IPS-20b (cell line): ENCODE data around the gene UNC5C.
A peak's percentile ranks its signal among the peaks of the same experiment; 100 is the strongest.

ENCODE experiments used
- H3K27ac ChIP-seq: one replicate; pipeline ENCODE4 v1.5.1; 2013; ENCODE audit warnings: low read length
- H3K27me3 ChIP-seq: 2 replicates; pipeline ENCODE4 v1.6.1; 2013; ENCODE audit warnings: mild to moderate bottlenecking, low read length, inconsistent platforms; ENCODE audit not compliant: insufficient read depth
- H3K36me3 ChIP-seq: 2 replicates; pipeline ENCODE4 v1.6.1; 2013; ENCODE audit warnings: low read depth, mild to moderate bottlenecking, inconsistent platforms, low read length, moderate library complexity; ENCODE audit not compliant: insufficient read depth
- H3K4me1 ChIP-seq: 2 replicates; pipeline ENCODE4 v1.6.1; 2013; ENCODE audit warnings: mild to moderate bottlenecking, control low read depth, inconsistent platforms, low read length, moderate library complexity; ENCODE audit not compliant: insufficient read depth
- H3K4me3 ChIP-seq: 2 replicates; pipeline ENCODE4 v1.5.1; 2013; ENCODE audit warnings: mild to moderate bottlenecking, low read length, inconsistent platforms
- H3K9ac ChIP-seq: 2 replicates; pipeline ENCODE4 v1.6.1; 2013; ENCODE audit warnings: low read depth, mild to moderate bottlenecking, inconsistent platforms, low read length, moderate library complexity
- H3K9me3 ChIP-seq: 2 replicates; pipeline ENCODE4 v1.6.1; 2013; ENCODE audit warnings: mild to moderate bottlenecking, low read depth, low read length, inconsistent platforms; ENCODE audit not compliant: insufficient read depth

The UNC5C gene

DNA sequence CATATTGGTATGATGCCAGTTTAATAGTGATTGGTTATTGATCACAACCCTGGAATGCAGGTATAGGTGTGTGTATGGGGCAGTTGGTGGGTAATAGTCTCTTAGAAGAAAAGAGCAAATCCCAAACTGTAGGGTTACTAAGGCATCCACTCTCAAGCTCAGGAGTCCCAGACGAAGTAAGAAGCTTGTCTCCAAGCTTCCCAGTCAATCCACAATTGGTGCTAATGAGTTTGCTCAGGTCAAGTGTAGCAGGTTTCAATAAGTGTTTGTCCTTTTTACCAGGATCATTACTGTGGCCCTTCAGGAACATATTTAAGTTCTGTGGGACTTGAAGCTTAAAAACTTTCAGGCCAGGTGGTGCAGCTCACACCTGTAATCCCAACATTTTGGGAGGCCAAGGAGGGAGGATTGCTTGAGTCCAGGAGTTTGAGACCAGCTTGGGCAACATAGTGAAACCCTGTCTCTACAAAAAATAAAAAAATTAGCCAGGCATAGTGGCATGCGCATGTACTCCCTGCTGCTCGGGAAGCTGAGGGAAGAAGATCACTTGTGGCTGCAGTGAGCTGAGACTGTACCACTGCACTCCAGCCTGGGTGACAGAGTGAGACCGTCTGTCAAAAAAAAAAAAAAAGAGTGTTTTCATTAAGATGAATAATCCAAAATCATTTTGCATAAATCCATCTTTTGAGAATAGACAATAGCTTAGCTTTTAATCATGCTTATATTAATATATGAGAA lies 166.8 kb downstream of the UNC5C start:
- H3K9ac ChIP-seq: no peak overlapping the region
- H3K27ac ChIP-seq: no peak overlapping the region
- H3K27me3 ChIP-seq: peaks cover 56% of the 10 kb centered on the region

DNA sequence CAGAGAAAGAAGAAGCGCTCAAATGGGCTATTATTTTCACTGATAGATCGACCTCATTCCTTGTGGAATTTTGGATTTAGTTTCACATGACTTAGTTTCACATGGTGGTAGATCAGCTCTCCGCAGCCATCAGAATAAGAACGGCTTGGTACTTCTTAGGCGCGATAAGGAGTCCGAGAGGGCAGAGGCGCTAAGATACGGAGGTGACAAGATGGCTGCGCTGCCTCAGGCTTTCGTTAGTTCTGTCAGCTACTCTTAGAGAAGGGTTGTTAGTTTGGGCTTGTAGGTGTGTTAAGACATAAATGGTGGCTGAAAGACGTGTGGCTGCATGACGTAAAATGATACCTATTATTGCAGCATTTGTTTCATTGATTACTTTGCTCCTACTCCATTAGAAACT lies 169.1 kb downstream of the UNC5C start:
- Histone ChIP-seq H3K9ac (no peak overlapping the region), H3K4me3 (no peak overlapping the region), H3K27ac (no peak overlapping the region), H3K9me3 (no peaks in the 10 kb centered on the region), H3K4me1 (no peaks in the 10 kb centered on the region), H3K36me3 (no peaks in the 10 kb centered on the region), H3K27me3 (peaks cover 32% of the 10 kb centered on the region)

More for the DNA sequence above, 166.8 kb downstream of the UNC5C start:
- Histone ChIP-seq H3K36me3 (no peaks in the 10 kb centered on the region), H3K4me3 (no peak overlapping the region), H3K4me1 (no peaks in the 10 kb centered on the region), H3K9me3 (no peaks in the 10 kb centered on the region)

GRCh38 chr4:95377366-95377900 lies 171.3 kb downstream of the UNC5C start:
- H3K9me3 ChIP-seq: no peaks in the 10 kb centered on the region
- no peak overlapping the region for H3K9ac ChIP-seq
- H3K27ac ChIP-seq: no peak overlapping the region
- H3K4me3 ChIP-seq: no peak overlapping the region
- H3K27me3 ChIP-seq: peaks cover 10% of the 10 kb centered on the region; the same call in 1 of the 2 replicates
- H3K4me1 ChIP-seq: no peaks in the 10 kb centered on the region; the same call in 1 of the 2 replicates
- no peaks in the 10 kb centered on the region for H3K36me3 ChIP-seq

DNA sequence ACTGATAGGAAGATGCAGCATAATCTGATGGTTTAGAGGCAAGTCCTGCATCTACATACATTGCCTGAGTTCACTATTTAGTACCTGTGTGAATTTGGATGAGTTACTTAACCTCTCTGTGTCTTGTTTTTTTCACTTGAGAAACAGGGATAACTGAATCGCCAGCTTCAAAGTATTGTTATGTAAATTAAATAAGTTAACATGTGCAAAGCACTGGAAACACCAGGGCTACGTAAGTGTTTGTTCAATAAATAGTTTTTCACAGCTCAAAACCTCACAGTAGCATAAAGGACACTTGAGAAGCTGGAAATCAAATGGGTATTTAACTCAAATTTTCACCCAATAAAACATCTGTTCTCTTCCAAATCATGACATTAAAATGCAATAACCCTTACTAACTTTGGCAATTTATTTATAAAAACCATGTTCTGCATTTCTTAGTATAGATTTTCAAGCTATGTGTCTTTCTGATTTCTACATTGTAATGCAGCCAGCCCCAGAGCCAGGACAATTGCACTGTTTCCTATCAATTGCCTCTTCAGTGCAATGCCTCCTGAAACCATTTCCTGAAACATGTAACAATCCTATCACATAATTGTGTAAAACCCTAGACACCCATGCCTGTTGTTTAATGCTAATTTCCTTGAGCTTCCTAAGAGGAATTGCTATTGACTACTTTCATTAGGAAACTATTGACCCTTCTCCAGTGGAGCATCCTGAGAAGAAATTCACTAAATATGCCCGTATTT lies 177.1 kb downstream of the UNC5C start:
- peak overlapping the region; percentile 19 for H3K27ac ChIP-seq
- H3K4me3 ChIP-seq: peak overlapping the region; percentile 45
- no peaks in the 10 kb centered on the region for H3K36me3 ChIP-seq
- peak overlapping the region; percentile 10; the same call in 1 of the 2 replicates for H3K9ac ChIP-seq
- H3K4me1 ChIP-seq: peaks cover 13% of the 10 kb centered on the region; the same call in 1 of the 2 replicates
- H3K27me3 ChIP-seq: no peaks in the 10 kb centered on the region
- H3K9me3 ChIP-seq: no peaks in the 10 kb centered on the region

- Histone ChIP-seq H3K27me3 (no peaks in the 10 kb centered on the region), H3K4me1 (peaks cover 13% of the 10 kb centered on the region; the same call in 1 of the 2 replicates), H3K4me3 (no peak overlapping the region), H3K9ac (no peak overlapping the region), H3K27ac (no peak overlapping the region), H3K9me3 (no peaks in the 10 kb centered on the region), H3K36me3 (no peaks in the 10 kb centered on the region)
These were observed 180.9 kb downstream of the UNC5C start for GRCh38 chr4:95367824-95368223.

- no peak overlapping the region for H3K9ac ChIP-seq
- H3K36me3 ChIP-seq: no peaks in the 10 kb centered on the region
- no peaks in the 10 kb centered on the region for H3K9me3 ChIP-seq
- H3K4me3 ChIP-seq: no peak overlapping the region
- no peaks in the 10 kb centered on the region for H3K27me3 ChIP-seq
- H3K4me1 ChIP-seq: no peaks in the 10 kb centered on the region
- no peak overlapping the region for H3K27ac ChIP-seq
These were observed 184.8 kb downstream of the UNC5C start for GRCh38 chr4:95363966-95364365.

DNA sequence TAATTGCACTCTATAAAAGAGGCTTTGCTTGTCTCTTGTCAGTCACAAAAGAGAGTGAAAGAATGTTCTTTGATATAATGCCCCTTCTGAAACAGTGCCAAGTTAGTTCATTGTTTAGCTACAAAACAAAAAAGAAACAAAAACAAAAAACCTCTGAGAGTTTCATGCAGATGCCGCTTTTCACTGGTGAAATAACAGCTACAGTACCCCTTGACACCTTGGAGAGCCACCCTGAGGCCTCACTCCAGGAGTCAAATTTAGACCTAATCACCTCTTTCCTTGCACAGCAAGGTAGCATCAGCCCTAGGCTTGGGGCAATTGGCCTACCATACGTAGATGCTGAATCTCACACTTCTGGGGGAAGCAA lies 185.2 kb downstream of the UNC5C start:
- Histone ChIP-seq H3K9me3 (no peaks in the 10 kb centered on the region), H3K4me3 (no peak overlapping the region)

GRCh38 chr4:95362906-95363558 lies 185.7 kb downstream of the UNC5C start:
- no peak overlapping the region for H3K4me3 ChIP-seq
- no peaks in the 10 kb centered on the region for H3K9me3 ChIP-seq
- H3K27ac ChIP-seq: no peak overlapping the region
- H3K4me1 ChIP-seq: no peaks in the 10 kb centered on the region
- H3K27me3 ChIP-seq: no peaks in the 10 kb centered on the region
- H3K9ac ChIP-seq: no peak overlapping the region
- H3K36me3 ChIP-seq: no peaks in the 10 kb centered on the region

More for the DNA sequence above, 185.2 kb downstream of the UNC5C start:
- Histone ChIP-seq H3K36me3 (no peaks in the 10 kb centered on the region), H3K27ac (no peak overlapping the region), H3K27me3 (no peaks in the 10 kb centered on the region), H3K9ac (no peak overlapping the region), H3K4me1 (no peaks in the 10 kb centered on the region)

DNA sequence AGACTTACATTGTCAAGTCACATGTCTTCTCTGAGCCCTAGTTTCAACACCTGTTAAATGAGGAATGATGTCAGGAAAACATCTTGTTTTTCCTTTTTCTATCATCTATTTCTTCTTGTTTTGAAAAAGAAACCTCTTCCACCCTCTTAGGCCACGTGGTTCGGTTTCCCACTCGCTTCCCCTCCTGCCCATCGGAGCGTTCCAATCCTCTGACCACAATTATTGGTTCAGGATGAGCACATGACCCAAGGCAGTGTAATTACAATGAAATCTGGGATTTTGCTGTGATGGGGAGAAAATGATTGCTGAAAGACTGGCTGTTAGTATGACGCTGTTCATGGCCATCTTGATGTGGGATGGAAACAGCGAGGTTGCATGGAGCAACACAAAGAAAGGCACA lies 186.7 kb downstream of the UNC5C start:
- no peaks in the 10 kb centered on the region for H3K4me1 ChIP-seq
- H3K36me3 ChIP-seq: no peaks in the 10 kb centered on the region

DNA sequence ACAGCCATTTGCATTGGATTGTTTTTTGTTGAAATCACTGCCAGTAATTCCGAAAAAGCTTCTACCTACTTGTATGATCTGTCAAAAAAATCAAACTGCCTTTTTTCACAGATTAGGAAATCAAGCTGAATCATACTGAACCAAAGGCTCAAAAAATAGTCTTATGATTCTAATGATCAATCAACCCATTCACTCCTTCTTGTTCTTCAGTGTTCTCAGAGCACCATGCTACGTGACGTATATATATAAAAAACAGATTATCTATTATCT lies 187.1 kb downstream of the UNC5C start:
- Histone ChIP-seq H3K9ac (no peak overlapping the region), H3K27ac (no peak overlapping the region), H3K4me3 (no peak overlapping the region), H3K4me1 (no peaks in the 10 kb centered on the region), H3K9me3 (no peaks in the 10 kb centered on the region), H3K36me3 (no peaks in the 10 kb centered on the region), H3K27me3 (no peaks in the 10 kb centered on the region)

More for the DNA sequence above, 186.7 kb downstream of the UNC5C start:
- no peaks in the 10 kb centered on the region for H3K9me3 ChIP-seq
- H3K9ac ChIP-seq: no peak overlapping the region
- no peak overlapping the region for H3K4me3 ChIP-seq
- H3K27ac ChIP-seq: no peak overlapping the region
- no peaks in the 10 kb centered on the region for H3K27me3 ChIP-seq

DNA sequence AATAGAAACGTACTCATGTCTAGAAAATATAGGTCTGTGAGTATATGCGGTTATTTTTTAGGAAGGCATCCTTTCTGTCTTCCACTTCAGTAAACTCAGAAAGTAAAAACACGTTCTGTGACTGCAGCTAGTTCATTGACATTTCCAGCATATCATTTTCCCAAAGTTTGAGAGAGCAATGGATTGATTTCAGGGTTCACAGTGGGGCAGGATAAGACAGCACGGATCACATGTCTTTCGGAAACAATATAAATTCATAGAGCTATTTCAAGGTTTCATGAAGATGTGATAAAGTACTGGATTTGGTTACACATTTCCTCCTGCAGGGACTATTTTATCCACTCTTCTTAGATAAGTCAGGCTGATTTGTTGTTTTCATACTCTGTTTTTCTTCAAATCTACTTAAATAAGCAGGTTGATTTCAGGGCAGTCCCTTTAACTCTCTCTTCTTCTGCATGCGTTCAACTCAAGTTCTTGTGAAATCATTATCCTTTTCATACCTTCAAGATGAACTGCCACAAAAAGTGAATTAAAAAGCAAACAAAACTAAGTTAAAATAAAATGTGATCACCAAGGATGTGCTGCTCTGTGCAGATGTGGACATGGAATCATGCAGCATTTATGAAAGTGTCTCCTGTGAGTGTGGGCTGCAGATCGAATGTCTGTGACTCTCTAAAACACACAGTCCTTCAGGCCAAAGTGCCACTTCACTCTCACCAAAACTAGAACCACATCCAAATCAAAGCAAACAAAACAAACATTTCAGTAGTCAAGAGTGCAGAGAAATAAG lies 187.7 kb downstream of the UNC5C start:
- H3K9me3 ChIP-seq: no peaks in the 10 kb centered on the region
- H3K36me3 ChIP-seq: no peaks in the 10 kb centered on the region
- no peak overlapping the region for H3K27ac ChIP-seq
- H3K4me3 ChIP-seq: no peak overlapping the region
- no peaks in the 10 kb centered on the region for H3K27me3 ChIP-seq
- no peak overlapping the region for H3K9ac ChIP-seq
- H3K4me1 ChIP-seq: no peaks in the 10 kb centered on the region
